Right lobe of liver (tissue), 4 donors: ENCODE data around the gene PRKN.

Experiments
- POLR2A ChIP-seq: fragments of 450-650 bp; IDR thresholded peaks from one replicate; pipeline ENCODE4 v1.6.1; 2017; ENCODE audit warnings: antibody characterized with exemption, mild to moderate bottlenecking
- TF ChIP-seq, protein P1 (sequence below), 4 donors: fragments of 200-600 bp in 3 of 4; fragments of 450-650 bp in 1 of 4; IDR thresholded peaks; one replicate each; pipeline versions ENCODE4 v1.5.1 to v1.8.0; 2016 to 2022; ENCODE audit warnings: antibody characterized with exemption in 4 of 4, mild to moderate bottlenecking in 2 of 4
- donor health status: DM: no; HTN: no; CAD: no.
- donor health status: DM: no; HTN: no; CAD: no.
- donor health status: DM: no; HTN: yes; CAD: no.

DNA sequence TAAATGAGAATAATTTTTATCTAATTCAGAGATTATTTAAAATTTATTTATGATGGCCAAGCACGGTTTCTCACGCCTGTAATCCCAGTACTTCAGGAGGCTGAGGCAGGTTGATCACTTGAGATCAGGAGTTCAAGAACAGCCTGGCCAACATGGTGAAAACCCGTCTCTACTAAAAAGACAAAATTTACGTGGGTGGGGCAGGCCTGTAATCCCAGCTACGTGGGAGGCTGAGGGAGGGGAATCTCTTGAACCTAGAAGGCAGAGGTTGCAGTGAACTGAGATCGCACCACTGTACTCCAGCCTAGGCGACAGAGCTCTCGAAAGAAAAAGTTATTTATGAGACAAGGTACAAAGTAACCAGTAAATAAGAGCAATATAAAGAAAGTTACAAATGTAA, 1394.2 kb downstream of the PRKN start:
- TF ChIP-seq, protein P1, sequence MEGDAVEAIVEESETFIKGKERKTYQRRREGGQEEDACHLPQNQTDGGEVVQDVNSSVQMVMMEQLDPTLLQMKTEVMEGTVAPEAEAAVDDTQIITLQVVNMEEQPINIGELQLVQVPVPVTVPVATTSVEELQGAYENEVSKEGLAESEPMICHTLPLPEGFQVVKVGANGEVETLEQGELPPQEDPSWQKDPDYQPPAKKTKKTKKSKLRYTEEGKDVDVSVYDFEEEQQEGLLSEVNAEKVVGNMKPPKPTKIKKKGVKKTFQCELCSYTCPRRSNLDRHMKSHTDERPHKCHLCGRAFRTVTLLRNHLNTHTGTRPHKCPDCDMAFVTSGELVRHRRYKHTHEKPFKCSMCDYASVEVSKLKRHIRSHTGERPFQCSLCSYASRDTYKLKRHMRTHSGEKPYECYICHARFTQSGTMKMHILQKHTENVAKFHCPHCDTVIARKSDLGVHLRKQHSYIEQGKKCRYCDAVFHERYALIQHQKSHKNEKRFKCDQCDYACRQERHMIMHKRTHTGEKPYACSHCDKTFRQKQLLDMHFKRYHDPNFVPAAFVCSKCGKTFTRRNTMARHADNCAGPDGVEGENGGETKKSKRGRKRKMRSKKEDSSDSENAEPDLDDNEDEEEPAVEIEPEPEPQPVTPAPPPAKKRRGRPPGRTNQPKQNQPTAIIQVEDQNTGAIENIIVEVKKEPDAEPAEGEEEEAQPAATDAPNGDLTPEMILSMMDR (IDR thresholded peaks at IDR 0.05) = no peak
- no peak for TF ChIP-seq POLR2A
